ENCODE measurements around the gene SAMD4A.
A peak's percentile ranks its signal among the peaks of the same experiment; 100 is the strongest.

SAMD4A gene, protein sequence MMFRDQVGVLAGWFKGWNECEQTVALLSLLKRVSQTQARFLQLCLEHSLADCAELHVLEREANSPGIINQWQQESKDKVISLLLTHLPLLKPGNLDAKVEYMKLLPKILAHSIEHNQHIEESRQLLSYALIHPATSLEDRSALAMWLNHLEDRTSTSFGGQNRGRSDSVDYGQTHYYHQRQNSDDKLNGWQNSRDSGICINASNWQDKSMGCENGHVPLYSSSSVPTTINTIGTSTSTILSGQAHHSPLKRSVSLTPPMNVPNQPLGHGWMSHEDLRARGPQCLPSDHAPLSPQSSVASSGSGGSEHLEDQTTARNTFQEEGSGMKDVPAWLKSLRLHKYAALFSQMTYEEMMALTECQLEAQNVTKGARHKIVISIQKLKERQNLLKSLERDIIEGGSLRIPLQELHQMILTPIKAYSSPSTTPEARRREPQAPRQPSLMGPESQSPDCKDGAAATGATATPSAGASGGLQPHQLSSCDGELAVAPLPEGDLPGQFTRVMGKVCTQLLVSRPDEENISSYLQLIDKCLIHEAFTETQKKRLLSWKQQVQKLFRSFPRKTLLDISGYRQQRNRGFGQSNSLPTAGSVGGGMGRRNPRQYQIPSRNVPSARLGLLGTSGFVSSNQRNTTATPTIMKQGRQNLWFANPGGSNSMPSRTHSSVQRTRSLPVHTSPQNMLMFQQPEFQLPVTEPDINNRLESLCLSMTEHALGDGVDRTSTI

DNA sequence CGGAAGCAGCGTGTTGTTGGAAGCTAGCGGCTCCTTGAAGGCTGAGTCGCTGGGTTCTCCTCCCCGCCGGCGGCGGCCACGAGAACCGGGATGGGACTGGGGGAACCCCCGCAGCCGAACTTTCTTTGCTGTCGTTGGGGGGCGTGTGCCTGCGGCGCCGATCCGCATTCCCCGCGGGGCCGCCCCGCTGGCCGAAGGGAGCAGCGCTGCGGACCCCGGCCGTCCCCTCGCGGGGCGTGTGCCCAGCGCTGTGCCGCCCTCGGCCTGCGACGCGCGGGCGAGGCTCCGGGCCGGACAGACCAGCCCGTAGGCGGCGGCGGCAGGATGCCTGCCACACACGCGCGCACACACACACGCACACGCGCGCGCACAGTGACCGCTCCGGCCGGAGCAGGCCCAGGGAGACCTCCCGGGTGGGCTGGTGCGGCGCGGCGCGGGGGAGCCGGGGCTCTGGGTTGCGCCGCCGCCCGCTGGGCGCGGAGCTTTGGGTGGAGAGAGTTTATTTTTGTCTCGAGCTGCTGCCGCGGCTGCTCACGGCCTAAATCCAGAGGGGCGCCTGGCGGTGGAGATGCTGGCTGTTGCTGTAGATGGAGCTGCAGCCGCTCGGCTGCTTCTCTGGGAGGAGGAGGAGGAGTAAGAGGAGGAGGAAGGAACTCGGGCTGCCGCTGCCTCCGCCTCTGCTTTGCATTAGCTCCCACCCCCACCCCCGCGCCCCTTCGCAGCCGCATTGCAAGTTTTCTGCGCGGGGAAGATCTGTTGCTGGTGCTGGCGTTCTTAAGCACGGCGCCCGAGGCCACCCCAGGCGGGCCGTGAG, at the start of gene SAMD4A:
SAMD4A (plus strand) TSS at position 719 of the 814 bp plus-strand sequence. CDS start 789 bp downstream, outside the sequence.
- DNase-seq = peak; percentile 92

DNA sequence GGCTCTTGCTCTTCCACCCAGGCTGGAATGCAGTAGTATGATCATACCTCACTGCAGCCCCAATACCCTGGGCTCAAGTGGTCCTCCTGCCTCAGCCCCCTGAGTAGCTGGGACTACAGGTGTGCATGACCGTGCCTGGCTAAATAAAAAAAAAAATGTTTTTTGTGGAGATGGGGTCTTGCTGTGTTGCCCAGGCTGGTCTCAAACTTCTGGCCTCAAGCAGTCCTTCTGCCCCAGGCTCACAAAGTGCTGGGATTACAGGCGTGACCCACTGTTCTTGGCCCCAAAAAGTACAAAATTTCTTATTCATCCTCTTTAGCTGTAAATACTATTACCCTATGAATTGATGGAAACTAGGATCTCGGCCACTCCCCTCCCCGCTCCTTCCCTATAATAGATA, 42.5 kb upstream of the SAMD4A start:
- DNase-seq = no peak

- no peak for DNase-seq
Observed at GRCh38 chr14:54528973-54529372, 38.0 kb upstream of the SAMD4A start.

DNA sequence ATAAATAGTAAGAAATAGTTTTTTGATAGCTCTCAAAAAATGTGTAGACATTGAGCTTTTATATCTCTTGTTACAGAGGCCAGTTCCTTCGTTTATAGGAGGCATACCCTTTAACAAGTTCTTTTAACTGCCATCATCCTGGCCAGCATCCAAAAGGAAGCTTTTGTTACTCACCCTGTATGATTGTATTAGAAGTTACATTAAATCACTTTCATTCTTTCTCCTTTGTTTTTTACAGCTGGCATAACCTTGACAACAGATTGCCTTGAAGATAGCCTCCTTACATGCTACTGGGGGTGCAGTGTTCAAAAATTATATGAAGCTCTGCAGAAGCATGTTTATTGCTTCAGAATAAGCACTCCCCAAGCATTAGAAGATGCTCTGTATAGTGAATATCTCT, 37.1 kb upstream of the SAMD4A start:
- no peak for DNase-seq

DNA sequence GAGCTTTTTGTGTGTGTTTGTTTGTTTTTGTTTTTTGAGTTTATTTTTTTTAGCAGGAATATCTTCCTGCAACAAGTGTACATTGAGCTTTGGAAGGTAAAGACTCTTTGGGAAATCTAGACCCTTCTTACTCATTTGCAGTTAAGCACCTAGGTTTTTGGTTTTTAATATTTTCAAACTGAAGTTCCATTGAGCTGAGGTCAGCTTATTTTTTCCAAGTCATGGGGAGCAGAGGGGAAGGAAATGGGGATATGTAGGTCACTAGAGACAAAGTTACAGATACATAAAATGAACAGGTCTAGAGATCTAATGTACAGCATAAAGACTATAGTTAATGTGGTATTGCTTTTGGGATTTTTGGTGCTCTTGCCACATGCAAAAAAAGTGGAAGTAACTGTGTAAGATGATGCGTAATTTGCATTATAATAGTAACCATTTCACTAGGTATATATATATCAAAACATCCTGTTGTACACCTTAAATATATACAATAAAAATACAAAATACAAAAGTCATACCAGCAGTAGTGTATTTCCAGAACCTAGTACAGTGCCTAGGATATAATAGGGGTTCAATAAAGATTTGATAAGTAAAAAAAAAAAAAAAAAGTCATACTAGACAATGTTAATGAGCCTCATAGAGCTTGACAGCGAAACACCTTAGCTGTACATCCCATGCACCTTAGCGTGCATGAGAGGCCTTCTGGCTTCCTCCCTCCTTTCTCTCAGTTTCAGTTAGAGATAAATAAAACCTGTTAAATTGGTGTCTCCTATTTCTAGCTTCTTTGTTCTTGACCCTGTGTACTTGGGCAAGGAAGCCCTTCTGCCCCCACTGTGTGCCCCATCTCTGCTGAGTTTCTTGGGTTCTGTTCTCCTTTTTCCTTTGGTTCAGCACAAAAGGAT, 34.6 kb upstream of the SAMD4A start:
- no peak for DNase-seq

- DNase-seq = peak; percentile 15
Observed at GRCh38 chr14:54533100-54533499, 33.8 kb upstream of the SAMD4A start.

DNA sequence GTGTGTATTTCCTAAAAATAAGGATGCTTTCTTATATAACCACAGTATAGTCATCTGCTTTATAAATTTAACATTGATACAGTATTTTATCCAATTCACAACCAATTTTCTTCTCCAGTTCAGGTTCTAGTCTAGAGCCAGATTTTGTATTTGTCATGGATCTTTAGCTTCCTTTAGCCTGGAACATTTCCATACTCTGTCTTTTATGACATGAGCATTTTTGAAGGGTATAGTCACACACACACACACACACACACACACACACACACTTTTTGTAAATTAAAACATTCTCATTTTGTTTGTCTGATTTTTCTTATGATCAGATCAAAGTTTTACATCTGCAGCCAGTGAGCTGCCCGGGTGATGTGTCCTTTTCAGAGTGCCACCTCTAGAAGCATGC, 31.8 kb upstream of the SAMD4A start:
- no peak for DNase-seq

GRCh38 chr14:54535646-54536045, 31.3 kb upstream of the SAMD4A start:
- DNase-seq = peak; percentile 5

- no peak for DNase-seq
Observed at GRCh38 chr14:54537651-54538050, 29.3 kb upstream of the SAMD4A start.

DNA sequence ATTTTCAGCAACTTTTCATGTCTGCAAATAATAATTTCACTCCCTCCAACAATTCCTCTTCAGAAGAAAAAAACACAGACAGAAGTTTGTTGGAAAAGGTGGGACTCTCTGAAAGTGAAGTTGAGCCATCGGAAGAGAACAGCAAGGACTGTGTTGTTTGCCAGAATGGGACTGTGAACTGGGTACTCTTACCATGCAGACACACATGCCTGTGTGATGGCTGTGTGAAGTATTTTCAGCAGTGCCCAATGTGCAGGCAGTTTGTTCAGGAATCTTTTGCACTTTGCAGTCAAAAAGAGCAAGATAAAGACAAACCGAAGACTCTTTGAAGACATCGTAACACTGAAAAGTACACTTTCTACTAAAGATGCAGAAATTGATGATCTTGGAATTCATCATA, 28.9 kb upstream of the SAMD4A start:
- DNase-seq = no peak

- no peak for DNase-seq
Observed at GRCh38 chr14:54547583-54547982, 19.3 kb upstream of the SAMD4A start.

GRCh38 chr14:54548491-54548890, 18.4 kb upstream of the SAMD4A start:
- no peak for DNase-seq

GRCh38 chr14:54549862-54550261, 17.1 kb upstream of the SAMD4A start:
- DNase-seq = no peak

- DNase-seq = no peak
Observed at GRCh38 chr14:54550514-54550913, 16.4 kb upstream of the SAMD4A start.

- DNase-seq = no peak
Observed at GRCh38 chr14:54554401-54554800, 12.5 kb upstream of the SAMD4A start.

- no peak for DNase-seq
Observed at GRCh38 chr14:54555651-54556050, 11.3 kb upstream of the SAMD4A start.

- DNase-seq = no peak
Observed at GRCh38 chr14:54556535-54556934, 10.4 kb upstream of the SAMD4A start.

DNA sequence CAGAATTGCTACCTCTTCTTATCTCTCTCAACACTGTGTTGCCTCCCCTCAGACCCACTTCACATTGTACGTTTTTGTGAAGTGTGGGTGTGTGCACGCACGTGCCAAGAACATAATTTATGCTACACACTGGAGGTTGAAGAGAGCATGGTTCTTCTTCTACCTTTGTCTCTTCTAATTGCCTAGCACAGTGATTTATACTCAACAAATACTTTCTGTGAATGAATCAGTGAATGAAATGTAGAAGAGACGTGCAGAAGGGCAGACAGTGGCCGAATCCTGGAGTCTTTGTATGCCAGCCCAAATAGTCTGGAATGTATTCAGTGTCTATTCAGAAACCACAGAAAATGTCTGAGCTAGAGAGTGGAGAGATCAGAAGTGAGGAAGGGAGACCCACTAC, 4.6 kb upstream of the SAMD4A start:
- DNase-seq = no peak

- peak; percentile 67 for DNase-seq
Observed at GRCh38 chr14:54564071-54564867, 2.7 kb upstream of the SAMD4A start.

- DNase-seq = peak; percentile 80
Observed at GRCh38 chr14:54564868-54565784, 1.8 kb upstream of the SAMD4A start.
